ENCODE measurements around the gene OSER1. TPM values are rescaled to one million over a fixed set of nuclear protein-coding genes. Genes with fewer than 3 reads are reported as not detected.

The OSER1 gene
- polyA plus RNA-seq, 1 donor (not counting 4 experiments of a cell fraction or from before 2014, with no cell fraction given): 41.5 TPM

DNA sequence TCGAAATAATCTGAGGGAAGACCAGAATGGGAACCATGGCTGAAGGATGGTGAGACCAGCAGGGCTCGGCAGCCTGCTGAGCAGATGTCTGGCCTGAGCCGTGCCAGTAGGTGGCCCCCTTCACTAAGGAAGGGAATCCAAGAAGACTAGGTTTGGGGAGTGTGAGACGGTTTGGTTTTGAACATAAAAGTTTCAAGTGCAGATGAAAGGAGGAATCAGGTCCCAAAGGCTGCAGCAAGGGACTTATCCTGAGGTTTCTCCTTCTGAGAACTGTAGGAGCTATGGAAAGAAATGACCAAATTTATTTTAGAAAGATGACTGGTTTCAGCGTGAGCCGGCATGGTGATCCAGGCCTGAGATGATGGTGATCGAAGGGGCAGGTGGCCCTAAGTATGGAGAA lies 4.6 kb upstream of the OSER1 start:
- Histone ChIP-seq H3K27me3 (ENCODE audit: control insufficient read depth, extremely low read depth, insufficient read depth, low read length) (no peaks in the 10 kb centered on the region), H3K9ac (ENCODE audit: control insufficient read depth, extremely low read depth, insufficient read depth, low read length) (no peak overlapping the region), H3K27ac (ENCODE audit: control insufficient read depth, insufficient read depth, low read length) (no peak overlapping the region), H3K36me3 (ENCODE audit: control insufficient read depth in 2 of 2, extremely low read depth in 1 of 2, insufficient read depth in 2 of 2, low read length in 2 of 2) (no peaks in the 10 kb centered on the region), H3K4me2 (ENCODE audit: control insufficient read depth, extremely low read depth, insufficient read depth, low read depth, low read length) (no peak overlapping the region), H3K79me2 (ENCODE audit: control insufficient read depth, insufficient read depth, low read length) (peaks cover 2% of the 10 kb centered on the region), H3K4me3 (ENCODE audit: control insufficient read depth in 2 of 3, extremely low read depth in 1 of 3, insufficient read depth in 2 of 3, low read depth in 1 of 3, low read length in 3 of 3) (no peak overlapping the region), H3K9me1 (ENCODE audit: control insufficient read depth, extremely low read depth, insufficient read depth, low read length) (no peaks in the 10 kb centered on the region), H4K20me1 (ENCODE audit: control insufficient read depth, extremely low read depth, insufficient read depth, low read length) (no peaks in the 10 kb centered on the region), H3K9me3 (ENCODE audit: control insufficient read depth, low read depth, low read length) (no peaks in the 10 kb centered on the region), H2AFZ (ENCODE audit: control insufficient read depth, low read length) (no peak overlapping the region), H3K4me1 (ENCODE audit: control insufficient read depth, extremely low read depth, insufficient read depth, low read length) (peaks cover 23% of the 10 kb centered on the region)
- DNase-seq (ENCODE audit: low read depth, low spot score): no peak
- peak; percentile 39 for FAIRE-seq
- dilution Hi-C loops (cut with MboI; ENCODE audit: extremely low pct_ligation_motif_present, low sequenced_read_pairs): loop anchor here (10.0 kb wide), 1 partner anchor 170 kb away; no protein-coding TSS in a partner anchor
- no peak for TF ChIP-seq EZH2 (IDR thresholded peaks at IDR 0.05; ENCODE audit: low read length)
- peak; percentile 88 to 94 (median 89) for TF ChIP-seq CTCF (optimal IDR thresholded peaks at IDR 0.05 in 1 of 3, IDR thresholded peaks at IDR 0.05 in 1 of 3, conservative IDR thresholded peaks at IDR 0.05 in 1 of 3; ENCODE audit: extremely low read depth in 1 of 3, insufficient read depth in 2 of 3, low read length in 3 of 3)

- peak overlapping the region; percentile 82 for H3K4me2 ChIP-seq (ENCODE audit: control insufficient read depth, extremely low read depth, insufficient read depth, low read depth, low read length)
- DNase-seq (ENCODE audit: low read depth, low spot score): peak; percentile 79
- H4K20me1 ChIP-seq (ENCODE audit: control insufficient read depth, extremely low read depth, insufficient read depth, low read length): peaks cover 2% of the 10 kb centered on the region
- dilution Hi-C loops (cut with MboI; ENCODE audit: extremely low pct_ligation_motif_present, low sequenced_read_pairs): loop anchor here (10.0 kb wide), 1 partner anchor 172 kb away; no protein-coding TSS in a partner anchor
- peak; percentile 76 for FAIRE-seq
- H3K36me3 ChIP-seq (ENCODE audit: control insufficient read depth in 2 of 2, extremely low read depth in 1 of 2, insufficient read depth in 2 of 2, low read length in 2 of 2): no peaks in the 10 kb centered on the region
- no peak overlapping the region for H3K4me3 ChIP-seq (ENCODE audit: control insufficient read depth in 2 of 3, extremely low read depth in 1 of 3, insufficient read depth in 2 of 3, low read depth in 1 of 3, low read length in 3 of 3)
- peak overlapping the region; percentile 95 for H3K27ac ChIP-seq (ENCODE audit: control insufficient read depth, insufficient read depth, low read length)
- H3K9me1 ChIP-seq (ENCODE audit: control insufficient read depth, extremely low read depth, insufficient read depth, low read length): no peaks in the 10 kb centered on the region
- H3K79me2 ChIP-seq (ENCODE audit: control insufficient read depth, insufficient read depth, low read length): peaks cover 25% of the 10 kb centered on the region
- no peak overlapping the region for H2AFZ ChIP-seq (ENCODE audit: control insufficient read depth, low read length)
- H3K27me3 ChIP-seq (ENCODE audit: control insufficient read depth, extremely low read depth, insufficient read depth, low read length): no peaks in the 10 kb centered on the region
- H3K9ac ChIP-seq (ENCODE audit: control insufficient read depth, extremely low read depth, insufficient read depth, low read length): peak overlapping the region; percentile 88
- H3K4me1 ChIP-seq (ENCODE audit: control insufficient read depth, extremely low read depth, insufficient read depth, low read length): peaks cover 14% of the 10 kb centered on the region
- no peak for TF ChIP-seq EZH2 (IDR thresholded peaks at IDR 0.05; ENCODE audit: low read length)
- no peaks in the 10 kb centered on the region for H3K9me3 ChIP-seq (ENCODE audit: control insufficient read depth, low read depth, low read length)
These were observed 2.2 kb upstream of the OSER1 start for GRCh38 chr20:44212792-44213191.
